Stimulated activated CD4-positive, alpha-beta T cell treated with anti-CD3 and anti-CD28 coated beads, Interleukin-15, amount 100 ng/mL, for 48 hours (primary cell): Measurements from ENCODE around the gene ARHGEF38.

Experiments used
- DNase-seq, 2 donors: peaks; one replicate each; pipeline ENCODE4 v3.0.0-alpha.2; 2020; ENCODE audit warnings: low read depth in 2 of 2

ARHGEF38 gene, protein sequence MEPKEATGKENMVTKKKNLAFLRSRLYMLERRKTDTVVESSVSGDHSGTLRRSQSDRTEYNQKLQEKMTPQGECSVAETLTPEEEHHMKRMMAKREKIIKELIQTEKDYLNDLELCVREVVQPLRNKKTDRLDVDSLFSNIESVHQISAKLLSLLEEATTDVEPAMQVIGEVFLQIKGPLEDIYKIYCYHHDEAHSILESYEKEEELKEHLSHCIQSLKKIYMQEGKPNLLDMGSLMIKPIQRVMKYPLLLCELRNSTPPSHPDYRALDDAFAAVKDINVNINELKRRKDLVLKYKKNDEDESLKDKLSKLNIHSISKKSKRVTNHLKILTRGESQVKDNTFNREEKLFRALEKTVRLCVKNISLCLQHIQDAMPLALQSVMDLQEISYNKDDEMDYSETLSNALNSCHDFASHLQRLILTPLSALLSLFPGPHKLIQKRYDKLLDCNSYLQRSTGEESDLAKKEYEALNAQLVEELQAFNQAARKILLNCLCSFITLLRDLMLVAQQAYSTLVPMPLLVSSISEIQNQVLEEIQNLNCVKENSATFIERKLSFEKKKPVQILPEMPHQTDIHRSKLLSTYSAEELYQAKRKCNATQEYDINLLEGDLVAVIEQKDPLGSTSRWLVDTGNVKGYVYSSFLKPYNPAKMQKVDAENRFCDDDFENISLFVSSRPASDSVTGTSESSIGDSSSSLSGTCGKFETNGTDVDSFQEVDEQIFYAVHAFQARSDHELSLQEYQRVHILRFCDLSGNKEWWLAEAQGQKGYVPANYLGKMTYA

GRCh38 chr4:105551965-105552746 is at the start of gene ARHGEF38:
ARHGEF38 (plus strand) TSS chr4:105552620; CDS start chr4:105552766, 146 bp downstream.
- no peak for DNase-seq

DNA sequence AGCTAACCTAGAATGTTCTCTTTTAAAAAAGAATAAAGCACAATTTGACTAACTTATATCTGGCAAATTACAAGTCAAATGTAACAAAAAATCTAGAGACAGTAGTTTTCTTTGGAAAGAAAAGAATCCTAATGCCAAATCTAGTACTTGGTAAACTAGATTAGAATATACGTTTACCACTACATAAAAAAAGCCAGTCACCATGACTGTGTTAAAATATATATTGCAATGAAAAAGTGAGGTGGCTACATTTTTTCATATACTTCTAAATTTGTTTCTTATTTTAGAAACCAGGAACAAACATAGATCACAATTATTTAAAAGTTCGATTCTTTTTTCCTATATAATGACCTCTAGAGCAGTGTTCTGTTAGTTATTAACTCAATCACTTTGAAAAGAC is 48.9 kb upstream of the ARHGEF38 start:
- DNase-seq: no peak

DNA sequence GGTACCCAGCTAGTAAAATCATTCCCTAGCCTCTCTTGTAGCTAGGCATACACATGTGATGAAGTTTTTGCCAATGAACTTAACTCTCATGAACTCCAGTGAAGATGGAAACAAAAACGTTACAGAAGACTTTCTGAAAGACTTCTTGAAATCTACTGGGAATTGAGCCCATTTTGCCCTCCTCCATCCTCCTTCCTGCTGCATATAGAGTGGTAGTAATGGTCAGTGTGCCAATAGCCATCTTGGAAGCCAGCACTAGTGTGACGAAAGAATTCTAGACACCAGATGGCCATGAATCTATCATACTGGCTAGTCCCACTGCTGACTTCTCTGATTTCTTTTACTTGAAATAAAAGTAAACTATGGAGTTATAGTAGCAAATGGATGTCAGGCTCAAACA is 47.7 kb upstream of the ARHGEF38 start:
- no peak for DNase-seq

DNA sequence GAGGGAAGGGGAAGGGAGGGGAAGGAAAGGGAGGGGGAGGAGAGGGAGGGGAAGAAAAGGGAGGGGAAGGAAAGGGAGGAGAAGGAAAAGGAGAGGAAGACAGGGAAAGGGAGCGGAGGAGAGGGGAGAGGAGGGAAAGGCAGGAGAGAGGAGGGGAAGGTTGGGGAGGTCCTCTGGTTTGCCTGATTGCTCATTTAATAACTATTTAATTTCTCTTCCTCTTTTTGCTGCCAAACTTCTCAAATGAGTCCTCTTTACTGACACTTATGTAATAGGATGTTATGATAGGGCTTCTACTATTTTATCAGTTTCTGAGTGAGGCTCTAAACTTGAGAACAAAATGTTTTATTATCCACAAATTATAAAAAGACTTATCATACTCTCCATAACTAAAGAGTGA is 43.1 kb upstream of the ARHGEF38 start:
- no peak for DNase-seq

DNA sequence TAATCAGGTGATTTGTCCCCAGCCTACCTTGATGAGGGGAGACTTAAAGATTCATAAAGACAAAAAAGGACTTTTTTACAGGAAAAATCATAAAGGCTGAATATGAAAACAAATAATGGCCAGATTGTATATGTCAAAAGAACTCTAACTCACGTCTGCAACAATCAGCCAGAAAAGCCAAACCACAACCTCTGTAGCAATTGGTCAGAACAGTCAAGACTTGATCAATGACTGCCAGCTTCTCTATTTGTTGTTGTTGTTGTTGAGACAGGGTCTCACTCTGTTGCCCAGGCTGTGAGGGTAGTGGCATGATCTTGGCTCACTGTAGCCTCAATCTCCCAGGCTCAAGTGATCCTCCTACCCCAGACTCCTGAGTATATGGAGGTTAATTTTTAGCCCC is 42.7 kb upstream of the ARHGEF38 start:
- no peak for DNase-seq

- no peak for DNase-seq
Observed at GRCh38 chr4:105510245-105510644, 42.2 kb upstream of the ARHGEF38 start.

DNA sequence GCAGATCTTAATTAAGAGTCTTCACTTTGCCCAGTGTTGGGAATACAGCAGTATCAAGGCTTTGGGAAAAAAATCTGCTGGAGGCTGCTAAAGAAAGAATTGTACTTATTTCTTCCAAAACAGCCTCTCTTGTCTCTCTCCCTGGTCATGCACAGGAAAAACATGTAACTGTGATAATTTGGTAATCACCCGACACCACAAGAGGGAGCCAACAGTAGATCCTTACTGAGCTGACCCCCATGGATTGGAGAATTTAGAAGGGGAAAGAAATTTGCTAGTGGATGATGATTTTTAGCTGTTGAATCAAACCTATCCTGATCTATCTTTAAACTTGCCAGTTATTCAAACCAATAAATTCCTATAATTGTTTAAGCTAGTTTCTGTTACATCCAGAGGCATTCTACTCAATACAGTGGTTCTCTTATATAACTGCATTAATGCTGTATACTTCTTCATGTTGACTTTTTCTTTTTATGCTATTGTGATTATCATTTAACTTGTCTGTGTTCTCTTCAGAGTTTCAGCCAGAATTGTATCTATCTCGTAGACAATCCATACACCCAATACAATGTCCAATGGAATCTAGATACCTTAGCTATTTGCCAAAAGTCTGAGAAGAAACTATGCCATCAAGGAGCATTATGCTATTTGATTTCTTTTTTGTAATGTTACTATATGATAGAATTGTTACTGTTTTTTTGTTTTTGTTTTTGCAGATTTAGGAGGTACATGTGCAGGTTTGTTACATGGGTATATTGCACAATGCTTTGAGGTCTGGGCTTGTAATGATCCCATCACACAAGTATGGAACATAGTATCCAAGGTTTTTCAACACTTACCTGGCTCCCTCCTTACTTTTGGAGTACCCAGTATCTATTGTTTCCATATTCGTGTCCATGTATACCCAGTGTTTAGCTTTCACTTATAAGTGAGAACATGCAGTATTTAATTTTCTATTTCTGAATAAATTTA is 31.3 kb upstream of the ARHGEF38 start:
- DNase-seq: no peak

DNA sequence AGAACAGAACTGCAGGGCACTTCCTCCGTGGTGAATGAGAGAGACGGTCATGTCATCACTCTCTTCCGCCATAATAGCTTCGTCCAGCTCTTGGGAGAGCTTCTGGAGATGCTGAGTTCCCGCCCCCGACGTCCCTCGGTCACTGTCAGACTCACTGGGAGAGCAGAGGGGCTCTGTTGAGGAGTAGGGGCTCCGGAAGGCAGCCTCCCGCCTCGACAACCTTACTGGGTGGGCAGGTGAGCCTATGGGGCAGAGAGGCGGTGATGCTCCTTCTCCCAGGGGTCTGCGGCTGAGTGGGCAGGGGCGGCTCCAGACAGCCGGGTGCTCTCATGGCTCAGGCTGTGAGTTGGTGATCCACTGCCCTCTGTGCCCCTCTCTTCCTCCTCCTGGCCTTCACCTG is 25.8 kb upstream of the ARHGEF38 start:
- DNase-seq: no peak

- DNase-seq: no peak
Observed at GRCh38 chr4:105527081-105527480, 25.3 kb upstream of the ARHGEF38 start.

DNA sequence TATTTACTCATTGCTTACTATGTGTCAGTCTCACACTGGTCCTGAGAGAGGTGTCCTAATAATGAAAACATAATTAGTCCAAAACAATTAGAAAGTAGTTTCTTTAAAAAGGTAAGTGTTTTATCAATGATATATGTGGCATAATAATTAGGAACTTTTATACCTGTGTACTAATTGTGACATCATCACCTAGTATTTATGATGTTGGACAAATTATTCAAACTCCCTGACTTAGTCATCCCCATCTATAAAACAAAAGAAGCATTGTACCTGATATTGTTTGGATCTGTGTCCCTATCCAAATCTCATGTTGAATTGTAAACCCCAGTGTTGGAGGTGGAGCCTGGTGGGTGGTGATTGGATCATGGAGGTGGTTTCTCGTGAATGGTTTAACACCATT is 15.8 kb upstream of the ARHGEF38 start:
- DNase-seq: no peak

- no peak for DNase-seq
Observed at GRCh38 chr4:105541420-105541819, 11.0 kb upstream of the ARHGEF38 start.

DNA sequence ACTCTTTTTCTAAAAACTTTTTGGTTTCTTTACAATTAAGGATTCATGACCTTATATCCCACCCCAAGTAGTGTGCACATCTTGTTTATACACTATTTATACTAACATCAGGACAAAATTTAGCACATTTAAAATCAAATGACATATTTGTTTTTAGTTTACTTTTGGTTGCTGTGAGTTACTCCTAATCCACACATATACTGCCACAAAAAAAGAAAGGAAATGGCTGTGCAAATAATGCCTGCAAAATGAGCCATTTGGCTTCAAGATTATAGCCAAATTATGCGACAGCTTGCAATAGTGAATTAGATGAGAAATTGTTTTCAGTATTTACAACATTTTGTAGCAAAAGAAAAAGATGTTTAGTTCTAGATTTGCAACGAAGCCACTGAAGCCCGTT is 10.4 kb upstream of the ARHGEF38 start:
- DNase-seq: no peak

GRCh38 chr4:105543346-105543745 is 9.1 kb upstream of the ARHGEF38 start:
- DNase-seq: no peak

GRCh38 chr4:105543881-105544280 is 8.5 kb upstream of the ARHGEF38 start:
- DNase-seq: no peak

DNA sequence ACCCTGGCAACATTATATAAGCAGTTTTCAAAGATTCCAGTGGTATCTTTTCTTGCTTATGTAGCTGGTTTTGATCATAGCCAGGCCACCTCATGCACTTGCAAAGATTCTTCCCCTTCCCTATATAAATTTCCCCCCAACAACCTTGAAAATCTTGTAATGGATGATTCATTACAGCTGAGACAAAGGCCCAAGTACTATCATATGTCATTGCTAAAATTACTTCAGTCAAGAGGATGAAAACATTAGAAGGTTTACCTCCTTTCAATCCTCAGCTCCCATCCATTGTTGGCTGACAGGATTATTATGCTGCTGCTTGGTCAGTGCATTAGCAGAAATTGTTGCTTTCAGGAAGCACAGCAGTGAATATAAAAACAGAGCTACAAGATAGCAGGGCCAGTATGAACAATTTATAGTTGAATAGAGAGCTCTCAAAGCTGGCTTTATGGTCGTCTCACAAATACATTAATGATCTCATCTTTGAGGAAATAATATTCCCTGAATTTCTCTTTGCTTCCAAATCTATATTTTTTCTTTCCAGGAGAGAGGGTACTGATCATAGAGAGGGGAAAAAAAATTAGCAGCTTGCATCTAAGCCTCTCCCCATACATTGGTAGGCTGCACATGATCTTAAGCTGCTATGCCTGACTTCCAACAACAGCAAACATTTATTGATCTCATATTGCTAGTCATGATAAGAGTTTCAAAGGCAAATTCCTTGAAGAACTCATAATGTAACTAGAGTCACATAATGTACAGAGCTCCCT is 7.7 kb upstream of the ARHGEF38 start:
- DNase-seq: no peak

DNA sequence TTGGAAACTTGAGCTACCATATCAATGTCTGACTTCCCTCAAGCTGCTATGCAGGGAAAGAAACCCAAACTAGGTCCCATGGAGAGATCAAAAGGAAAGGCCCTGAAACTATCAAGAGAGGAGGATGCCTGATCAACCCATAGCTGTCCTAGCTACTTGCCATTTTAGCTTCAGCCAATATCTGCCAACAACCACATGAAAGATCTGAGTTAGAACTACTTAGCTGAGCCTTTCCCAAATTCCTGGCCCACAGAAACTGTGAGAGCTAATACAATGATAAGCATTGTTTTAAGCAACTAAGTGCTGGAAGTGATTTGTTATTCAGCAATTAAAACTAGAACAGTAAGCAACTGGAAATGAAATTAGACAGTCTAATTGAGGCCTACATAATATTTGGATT is 6.3 kb upstream of the ARHGEF38 start:
- no peak for DNase-seq

DNA sequence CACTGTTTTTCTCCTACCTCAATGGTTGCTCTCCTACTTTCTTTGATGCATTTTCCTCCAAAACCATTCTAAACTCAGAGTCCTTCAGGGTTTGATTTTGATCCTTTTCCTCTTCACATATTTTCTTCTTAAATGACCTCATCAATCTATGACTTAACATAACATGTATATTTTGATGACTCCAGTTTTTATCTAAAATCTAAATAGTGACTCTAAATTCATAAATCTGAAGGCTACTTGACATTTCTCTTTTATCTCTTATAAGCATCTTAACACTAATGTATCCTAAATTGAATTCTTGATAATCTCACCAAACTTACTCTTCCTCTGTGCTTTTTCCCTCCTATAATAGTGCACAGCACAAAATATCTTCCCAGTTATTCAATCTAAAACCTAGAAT is 4.7 kb upstream of the ARHGEF38 start:
- DNase-seq: no peak

GRCh38 chr4:105548483-105548882 is 3.9 kb upstream of the ARHGEF38 start:
- DNase-seq: no peak

GRCh38 chr4:105550641-105551040 is 1.8 kb upstream of the ARHGEF38 start:
- no peak for DNase-seq

DNA sequence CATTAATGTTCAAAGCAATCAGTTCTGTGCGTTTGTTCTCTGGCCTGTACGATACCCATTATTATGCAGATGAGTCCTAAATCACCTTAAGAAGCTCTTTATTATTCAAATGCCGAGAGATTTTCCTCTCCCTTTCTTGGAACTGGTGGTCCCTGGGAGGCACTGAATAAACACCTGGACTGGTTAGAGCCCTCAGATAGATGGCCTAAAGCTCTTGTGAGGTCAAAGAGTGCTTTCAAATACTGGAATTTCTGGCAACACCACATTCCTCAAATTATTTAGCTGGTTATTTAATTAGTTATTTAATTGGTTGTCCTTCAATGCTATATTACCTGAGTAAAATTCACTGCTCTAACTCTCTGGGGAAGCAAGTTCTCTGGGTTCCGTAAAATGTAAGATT is 3.0 kb downstream of the ARHGEF38 start:
- no peak for DNase-seq
